ENCODE results near the gene TENM4. TPM values are rescaled to one million over a fixed set of nuclear protein-coding genes. Genes with fewer than 3 reads are reported as not detected.

Gene TENM4
- total and polyA plus RNA-seq, 2 of the 13 experiments (the other 11 are each of a cell fraction or from before 2014, with no cell fraction given), result not detected

- Histone ChIP-seq H3K27me3 (ENCODE audit: control insufficient read depth in 1 of 2, insufficient read depth in 2 of 2, low read length in 2 of 2) (peaks cover 5 to 24% of the 10 kb centered on the region in 2 experiments; a peak in 4 of 5 replicates), H3K4me3 (replicated peaks in 1 of 3; ENCODE audit: insufficient read depth in 1 of 3, low read depth in 2 of 3, low read length in 3 of 3) (no peak overlapping the region), H3K27ac (ENCODE audit: extremely low read length, insufficient read depth, low read length) (no peak overlapping the region), H3K79me2 (ENCODE audit: insufficient read depth, low read length) (no peaks in the 10 kb centered on the region), H4K20me1 (ENCODE audit: insufficient read depth, low read length) (no peaks in the 10 kb centered on the region), H3K9ac (ENCODE audit: insufficient read depth, low read depth, low read length) (no peak overlapping the region), H3K4me2 (ENCODE audit: low read depth, low read length) (no peak overlapping the region), H2AFZ (ENCODE audit: low read length) (no peak overlapping the region), H3K9me3 (ENCODE audit: low read length) (no peaks in the 10 kb centered on the region), H3K4me1 (ENCODE audit: insufficient read depth, low read length) (no peaks in the 10 kb centered on the region), H3K36me3 (replicated peaks in 1 of 2; ENCODE audit: control insufficient read depth in 1 of 2, insufficient read depth in 2 of 2, low read length in 2 of 2) (no peaks in the 10 kb centered on the region)
- no peak for ATAC-seq
- TF ChIP-seq TGIF2 (CRISPR knock-in tag; IDR thresholded peaks at IDR 0.05) (no peak), ZNF589 (CRISPR knock-in tag; conservative IDR thresholded peaks at IDR 0.05) (no peak), TIGD3 (CRISPR knock-in tag; IDR thresholded peaks at IDR 0.05; ENCODE audit: borderline replicate concordance) (no peak), KMT2A (CRISPR knock-in tag; IDR thresholded peaks at IDR 0.05) (no peak), ZBTB7A (CRISPR knock-in tag; IDR thresholded peaks at IDR 0.05) (no peak), SMYD3 (CRISPR knock-in tag; IDR thresholded peaks at IDR 0.05) (no peak), ZNF670 (CRISPR knock-in tag; IDR thresholded peaks at IDR 0.05; ENCODE audit: borderline replicate concordance) (no peak), ZFP36L2 (CRISPR knock-in tag; IDR thresholded peaks at IDR 0.05) (no peak), ZGPAT (CRISPR knock-in tag; IDR thresholded peaks at IDR 0.05) (no peak), JARID2 (CRISPR knock-in tag; IDR thresholded peaks at IDR 0.05; ENCODE audit: insufficient replicate concordance) (no peak), SKIL (CRISPR knock-in tag; IDR thresholded peaks at IDR 0.05; ENCODE audit: borderline replicate concordance) (no peak), PAX8 (CRISPR knock-in tag; IDR thresholded peaks at IDR 0.05; ENCODE audit: borderline replicate concordance) (no peak), RBM22 (optimal IDR thresholded peaks at IDR 0.05; ENCODE audit: low read length) (no peak), ZNF501 (CRISPR knock-in tag; IDR thresholded peaks at IDR 0.05) (no peak), SAP130 (CRISPR knock-in tag; IDR thresholded peaks at IDR 0.05; ENCODE audit: low read depth) (no peak)
- no TSS peak for BruUV-seq (replicated peaks)
- ChIA-PET CTCF (ENCODE audit: low intra/inter-chr PET ratio, low total read pairs) (no interaction called here), POLR2A (no interaction called here)
- DNase-seq (ENCODE audit: low spot score), result no peak
- FAIRE-seq, result no peak
- intact Hi-C loops (cut with micrococcal nuclease; ENCODE audit: unreplicated experiment) (no loop called here), in situ Hi-C loops (cut with HindIII; ENCODE audit: extremely low pct_ligation_motif_present, low pct_unique_long_range_greater_than_20kb) (no loop called here)
Observed at GRCh38 chr11:78790784-78791183, 650.0 kb downstream of the TENM4 start.

Measured in HepG2 (cell line).